Keratinocyte (primary cell): ENCODE data around the gene CXCL6. TPM values are rescaled to one million over a fixed set of nuclear protein-coding genes. Genes with fewer than 3 reads are reported as not detected.

Experiments
- DNase-seq: peaks from one replicate; pipeline ENCODE4 v3.0.0-alpha.2; 2011; ENCODE audit warnings: low read depth, missing footprints, low spot score
- FAIRE-seq: peaks from 2 replicates; lab custom pipeline; 2011; peaks lifted over from hg19 to GRCh38; lab: Jason Lieb, UNC
- H2AFZ ChIP-seq: 2 replicates; pipeline ENCODE4 v1.6.0; 2012; ENCODE audit warnings: low read length, control low read depth, inconsistent platforms; ENCODE audit not compliant: control insufficient read depth
- H3K27ac ChIP-seq: 2 replicates; pipeline ENCODE4 v1.5.1; 2011; ENCODE audit warnings: low read length; ENCODE audit not compliant: control insufficient read depth, insufficient read depth
- H3K27me3 ChIP-seq: 3 replicates; pipeline ENCODE4 v1.6.0; 2011; ENCODE audit warnings: low read length; ENCODE audit not compliant: control insufficient read depth, insufficient read depth; ENCODE audit errors: extremely low read depth
- H3K36me3 ChIP-seq, 2 experiments: 2 replicates in 1 of 2; 3 replicates in 1 of 2; pipeline ENCODE4 v1.5.1; 2011; ENCODE audit warnings: low read length in 2 of 2, mild to moderate bottlenecking in 1 of 2; ENCODE audit not compliant: control insufficient read depth in 2 of 2, insufficient read depth in 2 of 2; ENCODE audit errors: extremely low read depth in 1 of 2
- H3K4me1 ChIP-seq: 3 replicates; pipeline ENCODE4 v1.5.1; 2011; ENCODE audit warnings: low read length; ENCODE audit not compliant: control insufficient read depth, insufficient read depth; ENCODE audit errors: extremely low read depth
- H3K4me2 ChIP-seq: 3 replicates; pipeline ENCODE4 v1.6.0; 2011; ENCODE audit warnings: low read depth, low read length; ENCODE audit not compliant: control insufficient read depth, insufficient read depth; ENCODE audit errors: extremely low read depth
- H3K4me3 ChIP-seq, 3 experiments: fragments of 200-600 bp in 1 of 3; sonication (generic) in 1 of 3; 2 replicates in 2 of 3; 3 replicates in 1 of 3; pipeline ENCODE4 v1.5.1; 2011 to 2016; ENCODE audit warnings: low read length in 3 of 3, mild to moderate bottlenecking in 3 of 3, control low read depth in 2 of 3, inconsistent platforms in 1 of 3, low read depth in 1 of 3, mixed read lengths in 1 of 3, mixed run types in 1 of 3, moderate library complexity in 1 of 3; ENCODE audit not compliant: control insufficient read depth in 2 of 3, insufficient read depth in 2 of 3; ENCODE audit errors: extremely low read depth in 1 of 3
- H3K79me2 ChIP-seq: 2 replicates; pipeline ENCODE4 v1.6.0; 2012; ENCODE audit warnings: low read length; ENCODE audit not compliant: control insufficient read depth, insufficient read depth
- H3K9ac ChIP-seq: 3 replicates; pipeline ENCODE4 v1.6.0; 2011; ENCODE audit warnings: low read length; ENCODE audit not compliant: control insufficient read depth, insufficient read depth; ENCODE audit errors: extremely low read depth
- H3K9me1 ChIP-seq: 3 replicates; pipeline ENCODE4 v1.6.0; 2011; ENCODE audit warnings: low read length; ENCODE audit not compliant: control insufficient read depth, insufficient read depth; ENCODE audit errors: extremely low read depth
- H3K9me3 ChIP-seq: 2 replicates; pipeline ENCODE4 v1.5.1; 2012; ENCODE audit warnings: low read depth, low read length; ENCODE audit not compliant: control insufficient read depth
- H4K20me1 ChIP-seq: 3 replicates; pipeline ENCODE4 v1.6.0; 2011; ENCODE audit warnings: low read length; ENCODE audit not compliant: control insufficient read depth, insufficient read depth; ENCODE audit errors: extremely low read depth
- CTCF ChIP-seq, 3 experiments: IDR thresholded peaks in 1 of 3; conservative IDR thresholded peaks in 1 of 3; optimal IDR thresholded peaks in 1 of 3; 2 replicates in 2 of 3; 3 replicates in 1 of 3; pipeline versions ENCODE3 to v1.5.1; 2011; ENCODE audit warnings: low read length in 3 of 3, mild to moderate bottlenecking in 3 of 3, moderate library complexity in 2 of 3, control low read depth in 1 of 3, inconsistent platforms in 1 of 3; ENCODE audit not compliant: insufficient read depth in 2 of 3; ENCODE audit errors: extremely low read depth in 1 of 3
- EZH2 ChIP-seq: IDR thresholded peaks from one replicate; pipeline ENCODE4 v1.6.1; 2012; ENCODE audit warnings: inconsistent platforms, mild to moderate bottlenecking, low read length, moderate library complexity
- dilution Hi-C: fragments of 300-500 bp; cut with MboI; formaldehyde crosslinking; loops from one replicate; pipeline ENCODE4 v1.7.0; 2020; ENCODE audit warnings: low sequenced_read_pairs; ENCODE audit not compliant: extremely low pct_ligation_motif_present
- polyA plus RNA-seq, 5 experiments: library from polyadenylated mRNA; depleted of rRNA in 3 of 5; stranded (reverse) in 3 of 5; stranded (forward) in 1 of 5; unstranded in 1 of 5; fragments of >200 nt; gene quantifications; 1 replicate in 1 of 5; 2 replicates in 3 of 5; 3 replicates in 1 of 5; pipeline versions ENCODE4 v1.2.1 to v1.2.3, GENCODE V29; 2011 to 2012; ENCODE audit warnings: missing spikeins in 2 of 5, low read depth in 1 of 5, low replicate concordance in 1 of 5

Gene CXCL6
- polyA plus RNA-seq, 1 donor (not counting 4 experiments of a cell fraction or from before 2014, with no cell fraction given), result 0.08 TPM

- no peaks in the 10 kb centered on the region for H3K27me3 ChIP-seq
- H3K9me3 ChIP-seq, result no peaks in the 10 kb centered on the region
- H3K4me1 ChIP-seq, result peaks cover 41% of the 10 kb centered on the region
- H2AFZ ChIP-seq, result no peak overlapping the region
- H3K4me3 ChIP-seq, result no peak overlapping the region
- no peak overlapping the region for H3K9ac ChIP-seq
- H3K27ac ChIP-seq, result no peak overlapping the region
- peak; percentile 69 for FAIRE-seq
- peak overlapping the region; percentile 12 for H3K4me2 ChIP-seq
- DNase-seq, result no peak
- no peaks in the 10 kb centered on the region for H3K9me1 ChIP-seq
- peaks cover 0 to 2% of the 10 kb centered on the region in 2 experiments for H3K36me3 ChIP-seq
- H4K20me1 ChIP-seq, result no peaks in the 10 kb centered on the region
- no peaks in the 10 kb centered on the region for H3K79me2 ChIP-seq
- no peak for TF ChIP-seq EZH2
- TF ChIP-seq CTCF (optimal IDR thresholded peaks at IDR 0.05 in 1 of 3, IDR thresholded peaks at IDR 0.05 in 1 of 3, conservative IDR thresholded peaks at IDR 0.05 in 1 of 3; ENCODE audit: extremely low read depth in 1 of 3, insufficient read depth in 2 of 3, low read length in 3 of 3), result no peak
- dilution Hi-C loops, result no loop called here
Observed at GRCh38 chr4:73866246-73866645, 29.8 kb downstream of the CXCL6 start.

GRCh38 chr4:73867783-73868182 lies 31.3 kb downstream of the CXCL6 start:
- TF ChIP-seq CTCF (optimal IDR thresholded peaks at IDR 0.05 in 1 of 3, IDR thresholded peaks at IDR 0.05 in 1 of 3, conservative IDR thresholded peaks at IDR 0.05 in 1 of 3; ENCODE audit: extremely low read depth in 1 of 3, insufficient read depth in 2 of 3, low read length in 3 of 3) (peak; percentile 54 to 88 (median 59)), EZH2 (no peak)
- Histone ChIP-seq H3K36me3 (peaks cover 0 to 2% of the 10 kb centered on the region in 2 experiments), H3K9ac (no peak overlapping the region), H4K20me1 (no peaks in the 10 kb centered on the region), H3K4me2 (peak overlapping the region; percentile 95), H3K9me1 (no peaks in the 10 kb centered on the region), H3K27ac (peak overlapping the region; percentile 79), H3K79me2 (no peaks in the 10 kb centered on the region), H3K4me1 (peaks cover 41% of the 10 kb centered on the region), H3K9me3 (no peaks in the 10 kb centered on the region), H3K27me3 (no peaks in the 10 kb centered on the region), H2AFZ (no peak overlapping the region), H3K4me3 (no peak overlapping the region)
- peak; percentile 81 for FAIRE-seq
- dilution Hi-C loops, result no loop called here
- peak; percentile 57 for DNase-seq
